Measurements from ENCODE around the gene FAM149B1. TPM values are rescaled to one million over a fixed set of nuclear protein-coding genes. Genes with fewer than 3 reads are reported as not detected.
"Not testable (repeated sequence)": the region's sequence is repeated elsewhere in the genome, so short reads cannot be mapped to it uniquely, and the experiment has no call there.

Gene FAM149B1
- total RNA-seq, 1 donor from 2014 or later: 29.8 TPM

DNA sequence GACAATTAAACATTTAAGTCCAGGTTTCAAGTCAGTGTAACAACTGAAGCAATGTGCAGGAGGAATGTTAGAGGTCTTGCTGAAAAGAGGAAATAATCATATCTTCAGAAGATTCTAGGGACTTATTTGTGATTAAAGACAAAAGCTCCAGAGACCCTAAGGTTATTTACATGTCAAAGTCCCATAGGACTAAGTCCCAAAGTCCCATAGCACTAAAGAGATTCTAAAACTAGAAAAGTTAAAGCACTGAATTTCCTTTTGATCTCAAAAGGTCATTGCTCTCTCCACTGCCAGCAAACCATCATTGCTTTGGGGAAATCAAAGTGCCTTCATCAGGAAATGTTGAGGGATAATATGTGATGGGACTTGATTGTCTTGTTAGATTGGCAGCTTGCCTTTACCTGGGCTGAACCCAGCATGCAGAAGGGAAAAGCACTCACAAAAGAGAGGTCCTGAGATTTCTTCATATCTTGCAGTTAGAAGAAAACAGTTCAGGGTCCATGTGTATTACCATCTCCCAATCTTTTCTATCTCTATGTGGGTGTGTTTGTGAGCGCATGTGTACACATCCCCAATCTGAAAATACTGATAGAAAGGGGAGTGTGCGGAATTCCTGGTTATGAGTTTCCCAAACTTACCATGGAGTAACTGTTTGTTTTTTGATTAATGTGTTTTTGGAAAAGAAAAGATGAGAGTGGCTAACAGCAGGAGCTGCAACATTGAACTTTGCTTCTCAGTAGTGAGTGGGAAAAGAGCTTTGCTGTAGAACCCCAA, 35.8 kb upstream of the FAM149B1 start:
- no peak overlapping the region for H3K4me3 Mint-ChIP-seq
- H3K27ac Mint-ChIP-seq: no peak overlapping the region
- peaks cover 13% of the 10 kb centered on the region for H3K36me3 Mint-ChIP-seq
- no peaks in the 10 kb centered on the region for H3K9me3 Mint-ChIP-seq
- no peak for DNase-seq (ENCODE audit: extremely low spot score, unreplicated experiment)
- H3K27me3 Mint-ChIP-seq: no peaks in the 10 kb centered on the region
- H3K4me1 Mint-ChIP-seq (ENCODE audit: unreplicated experiment): no peaks in the 10 kb centered on the region
- TF ChIP-seq, protein P1, sequence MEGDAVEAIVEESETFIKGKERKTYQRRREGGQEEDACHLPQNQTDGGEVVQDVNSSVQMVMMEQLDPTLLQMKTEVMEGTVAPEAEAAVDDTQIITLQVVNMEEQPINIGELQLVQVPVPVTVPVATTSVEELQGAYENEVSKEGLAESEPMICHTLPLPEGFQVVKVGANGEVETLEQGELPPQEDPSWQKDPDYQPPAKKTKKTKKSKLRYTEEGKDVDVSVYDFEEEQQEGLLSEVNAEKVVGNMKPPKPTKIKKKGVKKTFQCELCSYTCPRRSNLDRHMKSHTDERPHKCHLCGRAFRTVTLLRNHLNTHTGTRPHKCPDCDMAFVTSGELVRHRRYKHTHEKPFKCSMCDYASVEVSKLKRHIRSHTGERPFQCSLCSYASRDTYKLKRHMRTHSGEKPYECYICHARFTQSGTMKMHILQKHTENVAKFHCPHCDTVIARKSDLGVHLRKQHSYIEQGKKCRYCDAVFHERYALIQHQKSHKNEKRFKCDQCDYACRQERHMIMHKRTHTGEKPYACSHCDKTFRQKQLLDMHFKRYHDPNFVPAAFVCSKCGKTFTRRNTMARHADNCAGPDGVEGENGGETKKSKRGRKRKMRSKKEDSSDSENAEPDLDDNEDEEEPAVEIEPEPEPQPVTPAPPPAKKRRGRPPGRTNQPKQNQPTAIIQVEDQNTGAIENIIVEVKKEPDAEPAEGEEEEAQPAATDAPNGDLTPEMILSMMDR (conservative IDR thresholded peaks at IDR 0.05): no peak

DNA sequence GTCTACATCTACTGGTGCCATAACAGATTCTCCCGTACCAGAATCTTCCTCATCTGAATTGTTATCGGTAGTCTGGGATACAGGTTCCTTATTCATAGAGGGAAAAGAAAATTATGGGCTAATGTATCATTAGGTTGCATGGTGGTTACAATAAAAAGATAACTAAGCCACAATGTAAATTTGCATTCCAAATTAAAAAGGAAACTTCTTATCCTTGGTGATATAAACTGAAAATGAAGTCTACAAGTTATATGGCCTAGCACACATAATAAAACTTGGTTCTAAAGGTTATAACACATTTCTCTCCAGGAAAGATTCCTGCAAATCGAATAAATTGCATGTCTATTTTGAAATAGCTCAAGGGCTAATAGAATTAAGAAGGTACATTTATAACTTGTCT, 33.2 kb upstream of the FAM149B1 start:
- peaks cover 20% of the 10 kb centered on the region for H3K36me3 Mint-ChIP-seq
- no peaks in the 10 kb centered on the region for H3K27me3 Mint-ChIP-seq
- TF ChIP-seq, protein P1 (conservative IDR thresholded peaks at IDR 0.05): no peak

DNA sequence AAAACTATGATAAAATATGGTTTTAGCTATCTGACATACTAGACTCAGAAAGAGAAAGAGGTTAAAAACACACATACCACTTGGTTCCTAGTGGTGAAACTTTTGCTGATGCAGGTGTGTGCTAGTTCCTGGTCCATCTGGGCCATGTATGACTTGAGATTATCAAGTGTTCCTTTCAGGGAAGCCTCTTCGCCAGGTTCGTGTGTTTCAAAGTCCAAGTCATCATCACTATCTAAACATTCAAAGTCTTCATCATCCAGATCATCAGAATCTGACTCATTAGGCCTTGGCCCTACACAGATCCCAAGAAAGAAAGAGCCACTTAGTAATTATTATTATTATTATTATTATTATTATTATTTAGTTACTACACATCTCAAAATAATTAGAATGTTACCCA, 31.3 kb upstream of the FAM149B1 start:
- Mint-ChIP-seq H3K9me3 (no peaks in the 10 kb centered on the region), H3K4me1 (ENCODE audit: unreplicated experiment) (no peaks in the 10 kb centered on the region), H3K4me3 (no peak overlapping the region), H3K27me3 (no peaks in the 10 kb centered on the region), H3K36me3 (peaks cover 18% of the 10 kb centered on the region), H3K27ac (no peak overlapping the region)
- TF ChIP-seq, protein P1 (conservative IDR thresholded peaks at IDR 0.05): no peak
- DNase-seq (ENCODE audit: extremely low spot score, unreplicated experiment): no peak

More for the DNA sequence above, 33.2 kb upstream of the FAM149B1 start:
- H3K9me3 Mint-ChIP-seq: no peaks in the 10 kb centered on the region
- no peaks in the 10 kb centered on the region for H3K4me1 Mint-ChIP-seq (ENCODE audit: unreplicated experiment)
- no peak for DNase-seq (ENCODE audit: extremely low spot score, unreplicated experiment)
- H3K27ac Mint-ChIP-seq: no peak overlapping the region
- H3K4me3 Mint-ChIP-seq: no peak overlapping the region

DNA sequence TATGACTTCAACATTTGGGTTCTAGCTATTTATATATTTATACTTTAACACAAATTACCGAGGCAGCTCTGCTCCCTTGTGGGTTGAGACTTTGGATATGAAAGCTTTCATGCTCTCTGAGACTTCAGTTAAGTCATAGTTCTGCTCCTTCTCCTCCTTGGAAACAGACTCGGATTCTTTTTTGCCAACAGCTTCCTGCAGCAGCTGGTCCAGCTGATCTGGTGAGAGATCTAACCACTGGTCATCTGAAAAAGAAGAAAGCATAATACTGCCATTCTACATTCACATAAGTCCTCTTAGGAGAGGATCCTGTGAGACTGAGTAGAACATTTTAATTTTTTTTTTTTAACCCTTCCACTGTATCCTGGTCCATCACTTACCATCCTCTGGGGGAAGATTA, 28.7 kb upstream of the FAM149B1 start:
- no peaks in the 10 kb centered on the region for H3K4me1 Mint-ChIP-seq (ENCODE audit: unreplicated experiment)
- TF ChIP-seq, protein P1 (conservative IDR thresholded peaks at IDR 0.05): no peak
- no peak overlapping the region for H3K27ac Mint-ChIP-seq
- H3K9me3 Mint-ChIP-seq: no peaks in the 10 kb centered on the region
- no peaks in the 10 kb centered on the region for H3K27me3 Mint-ChIP-seq
- DNase-seq (ENCODE audit: extremely low spot score, unreplicated experiment): no peak
- peaks cover 31% of the 10 kb centered on the region for H3K36me3 Mint-ChIP-seq
- no peak overlapping the region for H3K4me3 Mint-ChIP-seq

DNA sequence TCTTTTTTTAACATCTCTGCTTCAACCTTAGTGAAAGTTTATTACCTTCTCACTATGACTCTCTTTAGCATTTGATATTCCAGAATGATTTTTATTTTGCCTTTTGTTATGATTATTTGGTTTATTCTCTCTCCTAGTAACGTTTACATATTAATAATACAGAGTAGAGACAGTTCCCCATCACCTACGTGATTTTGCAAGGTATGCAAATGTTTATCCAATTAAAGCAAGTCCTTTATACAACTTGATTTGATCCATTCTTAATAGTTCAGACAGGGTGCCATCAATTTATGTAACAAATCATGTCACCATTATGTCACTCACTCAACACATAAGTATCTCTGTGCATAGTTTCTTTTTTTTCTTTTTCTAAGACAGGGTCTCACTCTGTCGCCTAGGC, 26.3 kb upstream of the FAM149B1 start:
- Mint-ChIP-seq H3K27me3 (no peaks in the 10 kb centered on the region), H3K9me3 (no peaks in the 10 kb centered on the region), H3K36me3 (peaks cover 28% of the 10 kb centered on the region), H3K27ac (no peak overlapping the region), H3K4me3 (no peak overlapping the region), H3K4me1 (ENCODE audit: unreplicated experiment) (no peaks in the 10 kb centered on the region)
- no peak for DNase-seq (ENCODE audit: extremely low spot score, unreplicated experiment)
- TF ChIP-seq, protein P1 (conservative IDR thresholded peaks at IDR 0.05): no peak

DNA sequence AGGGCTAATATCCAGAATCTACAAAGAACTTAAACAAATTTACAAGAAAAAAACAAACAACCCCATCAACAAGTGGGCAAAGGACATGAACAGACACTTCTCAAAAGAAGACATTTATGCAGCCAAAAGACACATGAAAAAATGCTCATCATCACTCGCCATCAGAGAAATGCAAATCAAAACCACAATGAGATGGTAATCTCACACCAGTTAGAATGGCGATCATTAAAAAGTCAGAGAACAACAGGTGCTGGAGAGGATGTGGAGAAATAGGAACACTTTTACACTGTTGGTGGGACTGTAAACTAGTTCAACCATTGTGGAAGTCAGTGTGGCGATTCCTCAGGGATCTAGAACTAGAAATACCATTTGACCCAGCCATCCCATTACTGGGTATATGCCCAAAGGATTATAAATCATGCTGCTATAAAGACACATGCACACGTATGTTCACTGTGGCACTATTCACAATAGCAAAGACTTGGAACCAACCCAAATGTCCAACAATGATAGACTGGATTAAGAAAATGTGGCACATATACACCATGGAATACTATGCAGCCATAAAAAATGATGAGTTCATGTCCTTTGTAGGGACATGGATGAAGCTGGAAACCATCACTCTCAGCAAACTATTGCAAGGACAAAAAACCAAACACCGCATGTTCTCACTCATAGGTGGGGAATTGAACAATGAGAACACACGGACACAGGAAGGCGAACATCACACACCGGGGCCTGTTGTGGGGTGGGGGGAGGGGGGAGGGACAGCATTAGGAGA, 17.1 kb upstream of the FAM149B1 start:
- not testable (repeated sequence) for H3K9me3 Mint-ChIP-seq; DNase-seq (ENCODE audit: extremely low spot score, unreplicated experiment); H3K4me1 Mint-ChIP-seq (ENCODE audit: unreplicated experiment); H3K4me3 Mint-ChIP-seq; H3K27ac Mint-ChIP-seq; H3K27me3 Mint-ChIP-seq
- H3K36me3 Mint-ChIP-seq: peaks cover 42% of the 10 kb centered on the region
